Measurements from ENCODE around the gene NTNG1. TPM values are rescaled to one million over a fixed set of nuclear protein-coding genes. Genes with fewer than 3 reads are reported as not detected.

The NTNG1 gene
- total RNA-seq, 1 donor from 2014 or later, result 19.7 TPM

GRCh38 chr1:107200631-107201030, 59.8 kb downstream of the NTNG1 start:
- Mint-ChIP-seq H3K4me3 (no peak overlapping the region), H3K4me1 (ENCODE audit: unreplicated experiment) (peaks cover 4% of the 10 kb centered on the region), H3K27me3 (no peaks in the 10 kb centered on the region), H3K9me3 (peaks cover 14% of the 10 kb centered on the region), H3K36me3 (peaks cover 3% of the 10 kb centered on the region), H3K27ac (no peak overlapping the region)
- no peak for TF ChIP-seq CTCF (conservative IDR thresholded peaks at IDR 0.05)
- DNase-seq (ENCODE audit: extremely low spot score, unreplicated experiment), result no peak

- no peak overlapping the region for H3K4me3 Mint-ChIP-seq
- no peak for TF ChIP-seq CTCF (conservative IDR thresholded peaks at IDR 0.05)
- no peak for DNase-seq (ENCODE audit: extremely low spot score, unreplicated experiment)
- H3K36me3 Mint-ChIP-seq, result peaks cover 3% of the 10 kb centered on the region
- no peak overlapping the region for H3K27ac Mint-ChIP-seq
- peaks cover 14% of the 10 kb centered on the region for H3K9me3 Mint-ChIP-seq
- peaks cover 4% of the 10 kb centered on the region for H3K4me1 Mint-ChIP-seq (ENCODE audit: unreplicated experiment)
- no peaks in the 10 kb centered on the region for H3K27me3 Mint-ChIP-seq
Measured at GRCh38 chr1:107202007-107202406, 61.2 kb downstream of the NTNG1 start.

- no peak overlapping the region for H3K4me3 Mint-ChIP-seq
- H3K27ac Mint-ChIP-seq, result no peak overlapping the region
- H3K36me3 Mint-ChIP-seq, result peaks cover 12% of the 10 kb centered on the region
- no peaks in the 10 kb centered on the region for H3K27me3 Mint-ChIP-seq
- DNase-seq (ENCODE audit: extremely low spot score, unreplicated experiment), result no peak
- peaks cover 17% of the 10 kb centered on the region for H3K9me3 Mint-ChIP-seq
- TF ChIP-seq CTCF (conservative IDR thresholded peaks at IDR 0.05), result no peak
- H3K4me1 Mint-ChIP-seq (ENCODE audit: unreplicated experiment), result no peaks in the 10 kb centered on the region
Measured at GRCh38 chr1:107213225-107213624, 72.4 kb downstream of the NTNG1 start.

- peaks cover 7% of the 10 kb centered on the region for H3K36me3 Mint-ChIP-seq
- peaks cover 15% of the 10 kb centered on the region for H3K9me3 Mint-ChIP-seq
- TF ChIP-seq CTCF (conservative IDR thresholded peaks at IDR 0.05), result no peak
- no peaks in the 10 kb centered on the region for H3K27me3 Mint-ChIP-seq
- H3K4me3 Mint-ChIP-seq, result no peak overlapping the region
- no peak for DNase-seq (ENCODE audit: extremely low spot score, unreplicated experiment)
- peaks cover 6% of the 10 kb centered on the region for H3K4me1 Mint-ChIP-seq (ENCODE audit: unreplicated experiment)
- no peak overlapping the region for H3K27ac Mint-ChIP-seq
Measured at GRCh38 chr1:107220036-107220435, 79.2 kb downstream of the NTNG1 start.

GRCh38 chr1:107225706-107226105, 84.9 kb downstream of the NTNG1 start:
- H3K27ac Mint-ChIP-seq, result no peak overlapping the region
- TF ChIP-seq CTCF (conservative IDR thresholded peaks at IDR 0.05), result no peak
- H3K4me3 Mint-ChIP-seq, result no peak overlapping the region
- no peaks in the 10 kb centered on the region for H3K27me3 Mint-ChIP-seq
- DNase-seq (ENCODE audit: extremely low spot score, unreplicated experiment), result no peak
- no peaks in the 10 kb centered on the region for H3K36me3 Mint-ChIP-seq
- H3K9me3 Mint-ChIP-seq, result no peaks in the 10 kb centered on the region
- peaks cover 21% of the 10 kb centered on the region for H3K4me1 Mint-ChIP-seq (ENCODE audit: unreplicated experiment)
